DMS114 treated with DMSO at 0.1 percent for 48 hours (cell line): ENCODE measurements around the gene BEAN1.
A peak's percentile ranks its signal among the peaks of the same experiment; 100 is the strongest.

Source experiments
- DNase-seq: peaks from one replicate; lab custom pipeline; 2025; ENCODE audit not compliant: unreplicated experiment; lab: John Stamatoyannopoulos, UW

Gene BEAN1

GRCh38 chr16:66391726-66392670 lies 35.1 kb upstream of the BEAN1 start:
- no peak for DNase-seq

- no peak for DNase-seq
Measured at GRCh38 chr16:66395806-66396555, 31.1 kb upstream of the BEAN1 start.

GRCh38 chr16:66397736-66398433 lies 29.2 kb upstream of the BEAN1 start:
- DNase-seq: no peak

- no peak for DNase-seq
Measured at GRCh38 chr16:66399031-66399430, 28.1 kb upstream of the BEAN1 start.

GRCh38 chr16:66399930-66400329 lies 27.2 kb upstream of the BEAN1 start:
- DNase-seq: no peak

- no peak for DNase-seq
Measured at GRCh38 chr16:66400503-66401380, 26.4 kb upstream of the BEAN1 start.

- DNase-seq: no peak
Measured at GRCh38 chr16:66401610-66402009, 25.5 kb upstream of the BEAN1 start.

GRCh38 chr16:66402166-66402565 lies 24.9 kb upstream of the BEAN1 start:
- DNase-seq: no peak

GRCh38 chr16:66402591-66403230 lies 24.4 kb upstream of the BEAN1 start:
- no peak for DNase-seq

- DNase-seq: no peak
Measured at GRCh38 chr16:66403531-66404145, 23.5 kb upstream of the BEAN1 start.

GRCh38 chr16:66405057-66405783 lies 21.9 kb upstream of the BEAN1 start:
- DNase-seq: no peak

GRCh38 chr16:66406534-66407221 lies 20.4 kb upstream of the BEAN1 start:
- DNase-seq: peak; percentile 69

GRCh38 chr16:66408163-66409048 lies 18.7 kb upstream of the BEAN1 start:
- no peak for DNase-seq

- DNase-seq: no peak
Measured at GRCh38 chr16:66409156-66409555, 17.9 kb upstream of the BEAN1 start.

GRCh38 chr16:66412182-66412581 lies 14.9 kb upstream of the BEAN1 start:
- no peak for DNase-seq

GRCh38 chr16:66414891-66415290 lies 12.2 kb upstream of the BEAN1 start:
- no peak for DNase-seq

- no peak for DNase-seq
Measured at GRCh38 chr16:66416136-66416535, 11.0 kb upstream of the BEAN1 start.
